ENCODE data around the gene RHOJ.

RHOJ gene

DNA sequence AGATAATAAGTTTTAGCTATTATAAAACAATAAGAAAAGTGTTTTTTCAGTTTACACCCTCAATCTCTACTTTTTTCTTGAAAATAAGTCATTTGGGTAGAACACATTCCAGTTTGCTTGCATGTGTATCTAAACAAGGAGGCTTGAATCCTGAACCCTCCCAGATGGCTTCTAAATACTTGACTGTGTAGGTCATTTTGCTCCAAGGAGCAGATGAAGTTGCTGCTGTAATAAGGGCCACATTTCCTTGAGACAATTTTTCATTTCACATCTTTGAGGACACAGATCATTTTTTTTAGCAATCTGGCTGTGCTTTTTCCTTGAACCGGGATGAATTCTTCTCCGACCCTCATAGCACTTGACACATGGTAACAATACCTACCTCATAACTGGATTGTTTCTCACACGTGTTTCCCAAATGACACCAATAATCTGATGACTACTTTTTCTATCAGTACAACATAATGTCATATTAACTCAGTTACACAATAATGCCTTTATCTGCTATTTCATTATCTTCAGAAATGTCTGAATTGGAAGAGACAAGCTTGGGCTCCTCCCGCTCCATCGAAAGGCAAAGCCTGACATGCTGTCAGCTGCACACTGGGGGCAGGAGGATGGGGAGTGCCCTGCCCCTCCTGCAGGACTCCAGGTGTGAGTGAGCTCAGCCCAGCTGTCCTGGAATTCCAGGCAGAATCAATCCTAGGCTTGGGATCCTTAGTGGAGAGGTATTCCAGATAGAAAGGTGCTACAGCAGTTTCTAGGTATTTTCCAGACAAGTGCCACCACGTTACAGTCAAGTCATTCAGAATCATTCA, 83.6 kb downstream of the RHOJ start:
- H3K4me3 ChIP-seq (ENCODE audit: low read depth, low read length) = no peak overlapping the region
- TF ChIP-seq, protein P1, sequence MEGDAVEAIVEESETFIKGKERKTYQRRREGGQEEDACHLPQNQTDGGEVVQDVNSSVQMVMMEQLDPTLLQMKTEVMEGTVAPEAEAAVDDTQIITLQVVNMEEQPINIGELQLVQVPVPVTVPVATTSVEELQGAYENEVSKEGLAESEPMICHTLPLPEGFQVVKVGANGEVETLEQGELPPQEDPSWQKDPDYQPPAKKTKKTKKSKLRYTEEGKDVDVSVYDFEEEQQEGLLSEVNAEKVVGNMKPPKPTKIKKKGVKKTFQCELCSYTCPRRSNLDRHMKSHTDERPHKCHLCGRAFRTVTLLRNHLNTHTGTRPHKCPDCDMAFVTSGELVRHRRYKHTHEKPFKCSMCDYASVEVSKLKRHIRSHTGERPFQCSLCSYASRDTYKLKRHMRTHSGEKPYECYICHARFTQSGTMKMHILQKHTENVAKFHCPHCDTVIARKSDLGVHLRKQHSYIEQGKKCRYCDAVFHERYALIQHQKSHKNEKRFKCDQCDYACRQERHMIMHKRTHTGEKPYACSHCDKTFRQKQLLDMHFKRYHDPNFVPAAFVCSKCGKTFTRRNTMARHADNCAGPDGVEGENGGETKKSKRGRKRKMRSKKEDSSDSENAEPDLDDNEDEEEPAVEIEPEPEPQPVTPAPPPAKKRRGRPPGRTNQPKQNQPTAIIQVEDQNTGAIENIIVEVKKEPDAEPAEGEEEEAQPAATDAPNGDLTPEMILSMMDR (IDR thresholded peaks at IDR 0.05; ENCODE audit: low read depth, low read length, missing control alignments) = no peak
- no peak for DNase-seq (ENCODE audit: low read depth)
- in situ Hi-C loops (cut with HindIII; ENCODE audit: low sequenced_read_pairs) = no loop called here

DNA sequence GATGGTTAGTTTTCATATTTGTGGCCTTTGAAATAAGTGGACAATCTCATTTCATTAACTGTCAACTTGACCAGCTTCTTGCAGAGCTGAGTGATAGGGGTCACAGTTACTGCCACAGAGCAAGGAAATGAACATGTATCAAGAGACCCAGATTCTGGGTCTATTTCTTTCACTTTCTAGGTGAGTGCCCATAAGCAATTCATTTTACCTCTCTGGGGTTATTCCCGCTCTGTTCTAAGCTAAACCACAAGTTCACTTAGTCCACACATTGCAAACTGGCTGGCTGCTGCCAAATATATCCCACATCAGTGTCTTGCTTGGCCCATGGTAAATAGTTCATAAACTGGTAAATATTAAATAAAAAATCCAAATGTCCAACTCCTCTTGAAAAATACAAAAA, 84.6 kb downstream of the RHOJ start:
- TF ChIP-seq, protein P1 (IDR thresholded peaks at IDR 0.05; ENCODE audit: low read depth, low read length, missing control alignments) = no peak
- no peak overlapping the region for H3K4me3 ChIP-seq (ENCODE audit: low read depth, low read length)
- in situ Hi-C loops (cut with HindIII; ENCODE audit: low sequenced_read_pairs) = no loop called here
- DNase-seq (ENCODE audit: low read depth) = no peak

DNA sequence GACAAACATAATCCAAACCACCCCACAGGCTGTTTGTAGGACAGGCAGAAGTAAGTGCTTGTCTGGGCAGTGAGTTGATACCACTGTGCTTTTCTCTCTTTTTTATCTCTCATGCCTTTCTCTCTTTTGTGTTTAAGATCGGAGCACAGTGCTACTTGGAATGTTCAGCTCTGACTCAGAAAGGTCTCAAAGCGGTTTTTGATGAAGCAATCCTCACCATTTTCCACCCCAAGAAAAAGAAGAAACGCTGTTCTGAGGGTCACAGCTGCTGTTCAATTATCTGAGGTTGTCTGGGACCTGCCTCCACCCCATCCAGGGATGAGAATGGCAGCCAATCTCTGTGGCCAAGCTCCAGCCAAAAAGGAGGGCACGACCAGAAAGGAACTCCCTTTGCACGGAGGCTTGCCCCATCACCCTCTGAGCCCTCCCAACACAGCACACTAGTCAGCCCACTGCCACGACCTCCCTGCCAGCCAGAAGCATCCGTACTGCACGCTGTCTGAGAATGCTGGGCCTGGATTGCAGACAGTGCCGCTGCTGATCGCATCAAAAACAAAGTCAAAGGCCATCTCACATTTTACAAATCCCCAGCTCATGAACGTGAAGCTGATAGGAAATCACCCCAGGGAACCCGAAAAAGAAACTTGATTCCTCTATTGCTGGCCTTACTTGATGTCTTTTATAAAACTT, 86.6 kb downstream of the RHOJ start:
- in situ Hi-C loops (cut with HindIII; ENCODE audit: low sequenced_read_pairs) = no loop called here
- DNase-seq (ENCODE audit: low read depth) = no peak
- no peak overlapping the region for H3K4me3 ChIP-seq (ENCODE audit: low read depth, low read length)
- TF ChIP-seq, protein P1 (IDR thresholded peaks at IDR 0.05; ENCODE audit: low read depth, low read length, missing control alignments) = no peak

DNA sequence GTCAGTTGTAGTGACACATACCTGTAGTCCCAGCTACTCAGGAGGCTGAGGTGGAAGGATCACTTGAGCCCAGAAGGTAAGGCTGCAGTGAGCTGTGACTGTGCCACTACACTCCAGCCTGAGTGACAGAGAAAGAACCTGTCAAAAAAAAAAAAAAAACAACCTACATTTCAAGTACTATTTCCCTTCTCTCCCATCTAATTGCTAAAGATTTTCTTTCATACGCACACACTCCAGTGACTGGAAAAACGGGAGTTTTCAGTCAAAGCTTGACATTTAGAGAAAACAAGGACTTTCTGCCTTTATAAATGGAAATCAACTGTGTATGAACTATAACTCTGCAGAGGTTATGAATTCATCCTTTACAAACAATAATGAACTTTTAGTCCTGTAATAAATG, 88.6 kb downstream of the RHOJ start:
- no peak for DNase-seq (ENCODE audit: low read depth)
- TF ChIP-seq, protein P1 (IDR thresholded peaks at IDR 0.05; ENCODE audit: low read depth, low read length, missing control alignments) = no peak
- no peak overlapping the region for H3K4me3 ChIP-seq (ENCODE audit: low read depth, low read length)
- in situ Hi-C loops (cut with HindIII; ENCODE audit: low sequenced_read_pairs) = no loop called here

DNA sequence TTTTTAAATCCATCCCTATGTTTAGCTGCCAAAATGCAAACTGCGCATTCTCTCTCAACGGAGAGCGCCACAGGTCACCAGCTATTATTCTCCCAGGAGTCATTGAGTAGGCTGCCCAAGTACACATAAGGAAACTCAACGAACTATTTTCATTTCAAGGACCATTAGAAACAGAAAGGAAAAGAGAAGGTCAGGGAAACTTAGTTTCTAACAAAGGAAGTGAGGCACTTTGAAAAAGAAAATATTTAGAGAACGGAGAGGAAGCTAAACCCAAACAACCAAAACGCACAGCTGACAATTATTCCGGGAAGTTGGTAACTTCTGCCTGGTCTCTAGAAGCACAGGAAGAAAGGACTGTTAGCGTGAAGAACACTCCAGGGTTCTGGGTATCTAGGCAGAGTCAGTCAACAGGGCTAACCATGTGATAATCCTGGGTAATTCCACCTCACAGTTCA, 91.0 kb downstream of the RHOJ start:
- in situ Hi-C loops (cut with HindIII; ENCODE audit: low sequenced_read_pairs) = no loop called here
- DNase-seq (ENCODE audit: low read depth) = no peak
- H3K4me3 ChIP-seq (ENCODE audit: low read depth, low read length) = no peak overlapping the region
- TF ChIP-seq, protein P1 (IDR thresholded peaks at IDR 0.05; ENCODE audit: low read depth, low read length, missing control alignments) = no peak

DNA sequence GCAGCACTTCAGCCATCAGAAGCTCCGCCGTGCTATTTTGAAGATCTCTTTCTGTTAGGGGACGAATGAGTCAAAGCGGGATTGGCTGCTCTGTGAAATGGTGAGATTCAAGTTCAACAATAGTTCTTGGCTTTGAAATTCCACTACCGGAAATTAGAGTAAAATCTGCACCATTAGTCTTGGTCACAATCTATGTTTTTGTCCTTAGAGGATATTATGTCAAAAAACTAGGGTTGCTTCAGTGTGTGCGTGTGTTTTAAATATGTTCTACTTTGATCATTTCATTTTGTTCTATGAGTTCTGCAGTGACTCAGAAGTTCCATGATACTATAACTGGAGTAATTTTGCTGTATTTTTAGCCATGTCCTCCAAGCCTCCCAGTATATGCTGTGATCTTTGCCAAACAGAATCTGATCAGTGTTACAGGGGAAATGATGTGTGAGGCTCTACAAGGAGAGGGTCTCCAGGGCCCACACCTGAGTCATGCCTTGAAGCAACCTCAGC, 91.9 kb downstream of the RHOJ start:
- TF ChIP-seq, protein P1 (IDR thresholded peaks at IDR 0.05; ENCODE audit: low read depth, low read length, missing control alignments) = no peak
- DNase-seq (ENCODE audit: low read depth) = no peak
- in situ Hi-C loops (cut with HindIII; ENCODE audit: low sequenced_read_pairs) = no loop called here
- no peak overlapping the region for H3K4me3 ChIP-seq (ENCODE audit: low read depth, low read length)
